ENCODE results near the gene ARPC1B. TPM values are rescaled to one million over a fixed set of nuclear protein-coding genes. Genes with fewer than 3 reads are reported as not detected.

The ARPC1B gene
- total RNA-seq, 2 donors from 2014 or later, result 141 to 143 TPM

- Histone ChIP-seq H3K9ac (ENCODE audit: low read depth in 2 of 2, low read length in 2 of 2) (no peak overlapping the region), H3K36me3 (peaks cover 24% of the 10 kb centered on the region), H3K27ac (no peak overlapping the region), H3K27me3 (no peaks in the 10 kb centered on the region), H3K9me3 (no peaks in the 10 kb centered on the region), H3K4me3 (no peak overlapping the region), H3K4me1 (peaks cover 7% of the 10 kb centered on the region)
- DNase-seq, result no peak
- no peak for TF ChIP-seq CTCF (IDR thresholded peaks at IDR 0.05)
- intact Hi-C loops (cut with DNase I), result no loop called here
These were observed 19.6 kb downstream of the ARPC1B start for GRCh38 chr7:99394188-99394502.

GRCh38 chr7:99395616-99396327, 21.2 kb downstream of the ARPC1B start:
- H3K36me3 ChIP-seq, result peaks cover 33% of the 10 kb centered on the region
- TF ChIP-seq CTCF (IDR thresholded peaks at IDR 0.05), result no peak
- no peak overlapping the region for H3K27ac ChIP-seq
- H3K27me3 ChIP-seq, result no peaks in the 10 kb centered on the region
- H3K9ac ChIP-seq (ENCODE audit: low read depth in 2 of 2, low read length in 2 of 2), result no peak overlapping the region
- H3K9me3 ChIP-seq, result no peaks in the 10 kb centered on the region
- no peak for DNase-seq
- H3K4me3 ChIP-seq, result no peak overlapping the region
- intact Hi-C loops (cut with DNase I), result no loop called here
- peaks cover 7% of the 10 kb centered on the region for H3K4me1 ChIP-seq

GRCh38 chr7:99396418-99397296, 22.1 kb downstream of the ARPC1B start:
- no peaks in the 10 kb centered on the region for H3K9me3 ChIP-seq
- no peak overlapping the region for H3K4me3 ChIP-seq
- H3K27me3 ChIP-seq, result no peaks in the 10 kb centered on the region
- H3K36me3 ChIP-seq, result peaks cover 27% of the 10 kb centered on the region
- no peak overlapping the region for H3K27ac ChIP-seq
- intact Hi-C loops (cut with DNase I), result no loop called here
- no peak for TF ChIP-seq CTCF (IDR thresholded peaks at IDR 0.05)
- H3K9ac ChIP-seq (ENCODE audit: low read depth in 2 of 2, low read length in 2 of 2), result no peak overlapping the region
- peaks cover 7% of the 10 kb centered on the region for H3K4me1 ChIP-seq
- DNase-seq, result no peak

- Histone ChIP-seq H3K36me3 (peaks cover 27% of the 10 kb centered on the region), H3K4me3 (no peak overlapping the region), H3K4me1 (peaks cover 1% of the 10 kb centered on the region), H3K9ac (ENCODE audit: low read depth in 2 of 2, low read length in 2 of 2) (no peak overlapping the region), H3K9me3 (no peaks in the 10 kb centered on the region), H3K27ac (no peak overlapping the region), H3K27me3 (no peaks in the 10 kb centered on the region)
- no peak for TF ChIP-seq CTCF (IDR thresholded peaks at IDR 0.05)
- no peak for DNase-seq
- intact Hi-C loops (cut with DNase I), result no loop called here
These were observed 22.9 kb downstream of the ARPC1B start for GRCh38 chr7:99397297-99397983.

GRCh38 chr7:99398891-99399445, 24.4 kb downstream of the ARPC1B start:
- Histone ChIP-seq H3K27ac (no peak overlapping the region), H3K27me3 (no peaks in the 10 kb centered on the region), H3K36me3 (peaks cover 24% of the 10 kb centered on the region), H3K4me3 (no peak overlapping the region), H3K4me1 (no peaks in the 10 kb centered on the region), H3K9me3 (no peaks in the 10 kb centered on the region), H3K9ac (ENCODE audit: low read depth in 2 of 2, low read length in 2 of 2) (no peak overlapping the region)
- intact Hi-C loops (cut with DNase I), result no loop called here
- no peak for DNase-seq
- no peak for TF ChIP-seq CTCF (IDR thresholded peaks at IDR 0.05)

All from colonic mucosa (tissue), 4 donors.